ENCODE data around the gene CA4.

The CA4 gene

DNA sequence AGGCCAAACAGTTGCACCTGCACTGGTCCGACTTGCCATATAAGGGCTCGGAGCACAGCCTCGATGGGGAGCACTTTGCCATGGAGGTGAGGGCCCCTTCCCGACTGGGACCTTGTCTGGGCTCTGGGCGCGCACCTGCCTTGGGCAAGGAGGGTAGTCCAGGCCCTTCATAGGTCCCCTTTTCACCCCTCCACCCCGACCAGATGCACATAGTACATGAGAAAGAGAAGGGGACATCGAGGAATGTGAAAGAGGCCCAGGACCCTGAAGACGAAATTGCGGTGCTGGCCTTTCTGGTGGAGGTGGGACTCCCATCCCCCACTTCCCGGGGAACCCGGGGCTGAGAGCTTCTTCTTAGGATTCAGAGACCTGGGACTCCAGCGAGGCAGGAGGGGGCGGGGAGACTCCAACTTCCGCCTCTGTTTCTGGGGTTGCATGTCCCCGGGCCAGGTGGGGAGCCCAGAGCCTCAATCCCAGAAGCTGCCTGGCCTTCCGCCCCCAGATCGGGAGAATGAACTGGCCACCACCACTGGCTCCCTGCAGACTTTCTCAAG lies 7.8 kb downstream of the CA4 start:
- no peaks in the 10 kb centered on the region for H3K27me3 ChIP-seq (ENCODE audit: control insufficient read depth, insufficient read depth, low read length)
- peaks cover 37% of the 10 kb centered on the region for H3K4me1 ChIP-seq (ENCODE audit: control insufficient read depth, insufficient read depth, low read length)
- H3K4me3 ChIP-seq (ENCODE audit: low read depth, low read length): no peak overlapping the region
- H3K36me3 ChIP-seq (ENCODE audit: control insufficient read depth, insufficient read depth, low read length): no peaks in the 10 kb centered on the region
- no peak overlapping the region for H3K9ac ChIP-seq (ENCODE audit: low read depth, low read length)
- no peaks in the 10 kb centered on the region for H3K9me3 ChIP-seq (ENCODE audit: control insufficient read depth, insufficient read depth, low read length)
- no peak overlapping the region for H3K27ac ChIP-seq (ENCODE audit: low read depth, low read length)

DNA sequence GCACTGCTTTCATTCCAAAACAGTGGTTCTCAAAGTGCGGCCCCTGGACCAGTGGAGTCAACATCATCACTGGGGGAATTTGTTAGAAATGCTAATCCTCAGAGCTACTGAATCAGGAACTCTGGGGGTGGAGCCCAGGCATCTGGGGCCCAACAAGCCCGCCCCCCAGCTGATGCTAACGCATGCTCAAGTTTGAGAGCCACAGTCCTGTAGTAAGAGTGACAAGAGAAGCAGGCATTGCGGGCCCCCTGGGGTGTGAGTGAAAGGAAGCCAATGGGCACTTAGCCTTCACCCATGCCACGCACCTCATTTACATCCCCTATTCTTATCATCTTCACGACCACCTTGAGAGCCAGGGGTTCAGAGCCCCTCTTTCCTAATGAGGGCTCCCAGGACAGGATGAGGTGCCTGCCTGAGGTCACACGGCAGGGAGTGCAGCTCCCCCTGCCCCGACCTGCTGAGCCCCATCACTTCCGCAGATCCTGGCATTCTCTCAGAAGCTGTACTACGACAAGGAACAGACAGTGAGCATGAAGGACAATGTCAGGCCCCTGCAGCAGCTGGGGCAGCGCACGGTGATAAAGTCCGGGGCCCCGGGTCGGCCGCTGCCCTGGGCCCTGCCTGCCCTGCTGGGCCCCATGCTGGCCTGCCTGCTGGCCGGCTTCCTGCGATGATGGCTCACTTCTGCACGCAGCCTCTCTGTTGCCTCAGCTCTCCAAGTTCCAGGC lies 9.1 kb downstream of the CA4 start:
- Histone ChIP-seq H3K9me3 (ENCODE audit: control insufficient read depth, insufficient read depth, low read length) (no peaks in the 10 kb centered on the region), H3K9ac (ENCODE audit: low read depth, low read length) (no peak overlapping the region), H3K4me1 (ENCODE audit: control insufficient read depth, insufficient read depth, low read length) (peaks cover 47% of the 10 kb centered on the region), H3K4me3 (ENCODE audit: low read depth, low read length) (peak overlapping the region; percentile 33; the same call in 1 of the 2 replicates), H3K27ac (ENCODE audit: low read depth, low read length) (no peak overlapping the region), H3K27me3 (ENCODE audit: control insufficient read depth, insufficient read depth, low read length) (no peaks in the 10 kb centered on the region), H3K36me3 (ENCODE audit: control insufficient read depth, insufficient read depth, low read length) (no peaks in the 10 kb centered on the region)

DNA sequence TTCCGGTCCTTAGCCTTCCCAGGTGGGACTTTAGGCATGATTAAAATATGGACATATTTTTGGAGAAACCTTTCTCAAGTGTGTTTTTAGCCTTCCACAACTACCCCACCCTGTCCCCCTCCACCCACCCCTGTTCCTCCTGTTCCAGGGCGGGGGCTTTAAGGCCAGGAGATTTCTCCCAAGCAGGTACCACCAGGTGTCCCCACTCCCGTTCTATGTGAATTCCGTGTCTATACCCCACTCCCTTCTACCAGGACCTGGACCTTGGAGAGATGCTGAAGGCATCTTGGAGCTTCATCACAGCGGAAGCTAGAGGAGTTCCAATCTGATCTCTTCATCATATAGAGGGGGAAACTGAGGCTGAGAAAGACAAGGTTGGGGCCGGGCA lies 9.7 kb downstream of the CA4 start:
- no peaks in the 10 kb centered on the region for H3K9me3 ChIP-seq (ENCODE audit: control insufficient read depth, insufficient read depth, low read length)
- H3K4me1 ChIP-seq (ENCODE audit: control insufficient read depth, insufficient read depth, low read length): peaks cover 47% of the 10 kb centered on the region
- no peak overlapping the region for H3K4me3 ChIP-seq (ENCODE audit: low read depth, low read length)
- H3K27ac ChIP-seq (ENCODE audit: low read depth, low read length): no peak overlapping the region
- no peaks in the 10 kb centered on the region for H3K36me3 ChIP-seq (ENCODE audit: control insufficient read depth, insufficient read depth, low read length)
- no peak overlapping the region for H3K9ac ChIP-seq (ENCODE audit: low read depth, low read length)
- H3K27me3 ChIP-seq (ENCODE audit: control insufficient read depth, insufficient read depth, low read length): no peaks in the 10 kb centered on the region

DNA sequence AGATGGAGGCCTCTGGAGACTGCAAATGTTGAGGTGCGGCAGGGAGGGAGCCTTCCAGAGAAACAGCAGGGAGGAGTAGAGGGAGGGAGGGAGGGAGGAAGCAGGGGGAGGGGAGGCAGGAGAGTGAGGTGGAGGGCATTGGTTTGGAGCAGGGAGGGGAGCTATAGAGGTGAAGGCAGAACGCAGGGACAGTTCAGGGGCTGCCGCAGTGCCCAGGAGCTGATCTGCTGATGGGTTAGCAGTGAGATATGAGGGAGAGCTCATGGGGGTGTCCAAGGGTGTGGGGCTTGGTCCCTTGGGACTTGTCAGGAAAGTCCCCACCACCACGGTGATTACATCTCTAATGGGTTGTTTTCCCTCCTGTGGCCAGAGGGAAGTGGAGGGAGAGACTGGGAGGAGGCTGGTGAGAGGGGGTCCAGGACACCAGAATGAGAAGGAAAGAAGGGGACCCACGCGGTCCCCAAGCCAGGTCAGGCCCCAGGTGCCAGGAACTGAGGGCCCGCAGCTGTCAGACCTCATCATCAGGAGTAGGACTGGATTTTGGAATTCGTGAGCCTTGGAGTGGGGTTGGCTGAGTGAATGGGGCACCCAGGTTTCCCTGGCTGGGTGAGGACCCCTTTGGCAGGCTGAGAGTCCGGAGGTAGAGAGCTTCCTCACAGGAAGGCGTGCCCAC lies 11.2 kb downstream of the CA4 start:
- H3K36me3 ChIP-seq (ENCODE audit: control insufficient read depth, insufficient read depth, low read length): no peaks in the 10 kb centered on the region
- no peak overlapping the region for H3K9ac ChIP-seq (ENCODE audit: low read depth, low read length)
- no peak overlapping the region for H3K4me3 ChIP-seq (ENCODE audit: low read depth, low read length)
- no peaks in the 10 kb centered on the region for H3K9me3 ChIP-seq (ENCODE audit: control insufficient read depth, insufficient read depth, low read length)
- no peak overlapping the region for H3K27ac ChIP-seq (ENCODE audit: low read depth, low read length)
- peaks cover 36% of the 10 kb centered on the region for H3K4me1 ChIP-seq (ENCODE audit: control insufficient read depth, insufficient read depth, low read length)
- no peaks in the 10 kb centered on the region for H3K27me3 ChIP-seq (ENCODE audit: control insufficient read depth, insufficient read depth, low read length)

DNA sequence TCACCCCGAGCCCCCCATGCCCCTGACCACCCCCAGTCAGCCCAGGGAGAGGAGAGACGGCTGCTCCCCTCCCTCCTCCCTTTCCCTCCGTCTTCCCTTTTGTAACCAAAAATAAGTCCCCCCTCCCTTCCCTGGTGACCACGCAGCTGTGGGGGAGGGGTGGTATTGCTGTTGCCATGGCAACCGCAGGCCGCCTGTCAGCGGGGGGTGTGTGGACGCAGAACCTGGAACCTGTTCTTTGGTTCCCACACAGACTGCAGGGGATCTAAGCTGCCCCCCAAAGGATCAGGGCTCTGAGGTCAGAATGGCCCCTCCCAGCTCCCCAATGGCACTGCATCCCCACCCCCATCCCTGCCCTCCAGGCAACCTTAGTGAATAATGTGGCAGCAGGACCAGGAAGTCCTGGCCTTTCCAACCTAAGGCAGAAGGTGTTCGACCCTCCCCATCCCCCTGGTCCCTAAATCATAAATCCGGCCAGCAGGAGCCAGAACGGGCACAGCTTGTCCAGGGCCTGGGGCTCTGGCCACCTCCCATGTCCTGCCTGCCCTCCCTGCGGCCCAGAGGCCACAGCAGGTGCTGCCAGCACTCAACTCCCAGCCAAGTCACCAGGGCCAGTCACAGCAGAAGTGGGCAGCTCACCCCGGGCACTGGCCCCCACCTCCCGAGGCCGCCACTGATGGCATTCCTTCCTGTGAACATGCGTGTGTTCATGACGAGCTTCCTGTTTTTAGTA lies 12.0 kb downstream of the CA4 start:
- no peaks in the 10 kb centered on the region for H3K36me3 ChIP-seq (ENCODE audit: control insufficient read depth, insufficient read depth, low read length)
- H3K9ac ChIP-seq (ENCODE audit: low read depth, low read length): no peak overlapping the region
- H3K27me3 ChIP-seq (ENCODE audit: control insufficient read depth, insufficient read depth, low read length): no peaks in the 10 kb centered on the region
- no peaks in the 10 kb centered on the region for H3K9me3 ChIP-seq (ENCODE audit: control insufficient read depth, insufficient read depth, low read length)
- H3K4me3 ChIP-seq (ENCODE audit: low read depth, low read length): no peak overlapping the region; the same call in 1 of the 2 replicates
- no peak overlapping the region for H3K27ac ChIP-seq (ENCODE audit: low read depth, low read length)
- peaks cover 36% of the 10 kb centered on the region for H3K4me1 ChIP-seq (ENCODE audit: control insufficient read depth, insufficient read depth, low read length)

DNA sequence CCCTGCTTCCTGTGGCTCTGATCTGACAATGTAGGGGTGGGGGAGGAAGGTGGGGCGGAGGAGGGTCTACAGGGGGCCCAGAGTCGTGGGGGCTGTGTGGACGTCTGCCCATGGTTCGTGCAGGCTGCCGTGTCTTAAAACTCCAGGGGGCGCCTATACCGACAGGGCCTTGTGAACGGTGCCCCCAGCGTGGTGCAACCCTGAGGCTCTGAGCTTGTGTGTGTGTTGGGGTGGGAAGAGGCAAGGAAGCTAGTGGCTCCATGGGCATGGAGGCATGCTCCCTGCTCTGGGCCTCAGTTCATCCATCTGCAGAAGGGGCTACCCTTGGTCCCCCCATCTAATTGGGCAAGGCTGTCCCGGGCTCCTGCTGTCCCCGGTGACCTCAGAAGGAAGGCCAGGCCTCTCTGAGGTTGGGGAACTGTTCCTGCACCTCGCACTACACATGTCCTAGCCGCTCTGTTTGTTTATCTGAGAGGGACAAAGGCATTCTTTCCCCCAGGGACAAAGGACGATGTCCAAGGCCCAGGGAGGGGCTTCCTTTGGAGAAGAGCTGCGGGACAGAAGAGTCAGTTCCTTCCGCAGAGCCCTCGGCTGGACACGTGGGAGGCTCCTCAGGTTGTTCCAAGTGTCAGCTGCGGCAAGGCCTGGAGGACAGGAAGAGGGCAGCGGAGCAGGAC lies 13.5 kb downstream of the CA4 start:
- H3K27ac ChIP-seq (ENCODE audit: low read depth, low read length): no peak overlapping the region
- no peaks in the 10 kb centered on the region for H3K36me3 ChIP-seq (ENCODE audit: control insufficient read depth, insufficient read depth, low read length)
- no peaks in the 10 kb centered on the region for H3K9me3 ChIP-seq (ENCODE audit: control insufficient read depth, insufficient read depth, low read length)
- H3K9ac ChIP-seq (ENCODE audit: low read depth, low read length): no peak overlapping the region
- no peaks in the 10 kb centered on the region for H3K27me3 ChIP-seq (ENCODE audit: control insufficient read depth, insufficient read depth, low read length)
- peaks cover 36% of the 10 kb centered on the region for H3K4me1 ChIP-seq (ENCODE audit: control insufficient read depth, insufficient read depth, low read length)
- no peak overlapping the region for H3K4me3 ChIP-seq (ENCODE audit: low read depth, low read length)

DNA sequence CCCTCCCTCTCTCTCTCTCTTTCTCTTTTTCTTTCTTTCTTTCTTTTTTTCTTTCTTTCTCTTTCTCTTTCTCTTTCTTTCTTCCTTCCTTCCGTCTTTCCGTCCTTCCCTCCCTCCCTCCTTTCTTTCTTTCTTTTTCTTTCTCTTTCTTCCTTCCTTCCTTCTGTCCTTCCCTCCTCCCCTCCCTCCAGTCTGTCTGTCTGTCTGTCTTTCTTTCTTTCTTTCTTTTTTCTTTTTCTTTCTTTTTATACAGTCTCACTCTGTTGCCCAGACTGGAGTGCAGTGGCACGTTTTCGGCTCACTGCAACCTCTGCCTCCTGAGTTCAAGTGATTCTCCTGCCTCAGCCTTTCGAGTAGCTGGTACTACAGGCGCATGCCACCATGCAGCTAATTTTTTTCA lies 14.4 kb downstream of the CA4 start:
- Histone ChIP-seq H3K27me3 (ENCODE audit: control insufficient read depth, insufficient read depth, low read length) (no peaks in the 10 kb centered on the region), H3K4me1 (ENCODE audit: control insufficient read depth, insufficient read depth, low read length) (peaks cover 30% of the 10 kb centered on the region), H3K27ac (ENCODE audit: low read depth, low read length) (no peak overlapping the region)

DNA sequence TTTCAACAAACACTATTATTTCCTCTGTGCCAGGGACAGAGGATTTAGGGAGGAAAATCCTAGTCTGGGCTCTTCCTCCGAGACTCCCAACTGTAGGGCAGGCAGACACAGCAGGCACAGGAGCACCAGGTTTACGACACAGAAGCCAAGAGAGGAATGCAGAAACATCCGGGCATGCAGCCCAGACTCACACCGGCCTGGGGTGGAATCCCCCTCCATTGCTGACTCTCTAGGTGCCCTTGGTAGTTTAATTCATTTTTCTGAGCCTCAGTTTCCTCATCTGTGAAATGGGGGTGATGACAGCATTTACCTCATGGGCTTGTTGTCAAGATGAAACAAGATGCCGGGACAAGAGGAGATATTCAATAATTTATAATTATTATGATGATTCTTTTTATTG lies 14.9 kb downstream of the CA4 start:
- Histone ChIP-seq H3K27me3 (ENCODE audit: control insufficient read depth, insufficient read depth, low read length) (no peaks in the 10 kb centered on the region), H3K4me3 (ENCODE audit: low read depth, low read length) (no peak overlapping the region), H3K27ac (ENCODE audit: low read depth, low read length) (no peak overlapping the region), H3K9me3 (ENCODE audit: control insufficient read depth, insufficient read depth, low read length) (no peaks in the 10 kb centered on the region), H3K9ac (ENCODE audit: low read depth, low read length) (no peak overlapping the region), H3K4me1 (ENCODE audit: control insufficient read depth, insufficient read depth, low read length) (peaks cover 30% of the 10 kb centered on the region), H3K36me3 (ENCODE audit: control insufficient read depth, insufficient read depth, low read length) (no peaks in the 10 kb centered on the region)

More for the DNA sequence above, 14.4 kb downstream of the CA4 start:
- Histone ChIP-seq H3K4me3 (ENCODE audit: low read depth, low read length) (no peak overlapping the region), H3K36me3 (ENCODE audit: control insufficient read depth, insufficient read depth, low read length) (no peaks in the 10 kb centered on the region), H3K9ac (ENCODE audit: low read depth, low read length) (no peak overlapping the region), H3K9me3 (ENCODE audit: control insufficient read depth, insufficient read depth, low read length) (no peaks in the 10 kb centered on the region)

DNA sequence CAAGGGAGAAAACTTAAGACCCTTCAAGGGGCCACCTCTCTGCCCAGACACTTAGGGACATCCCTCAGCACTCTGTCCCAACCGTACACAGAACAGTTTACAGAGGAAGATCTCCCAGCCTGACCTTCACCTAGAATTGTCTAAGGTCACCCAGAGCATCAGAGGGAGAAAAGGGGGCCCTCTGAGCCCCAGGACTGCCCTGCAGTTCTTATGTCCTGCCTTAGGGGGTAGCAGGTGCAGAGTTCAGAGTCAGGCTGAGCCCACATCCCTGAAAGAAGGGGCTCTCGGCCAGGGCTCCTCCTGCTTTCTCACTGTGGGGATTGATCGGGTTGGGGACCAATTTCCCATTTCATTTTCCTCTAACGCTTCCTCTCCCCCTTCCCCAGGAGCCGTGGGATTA lies 15.4 kb downstream of the CA4 start:
- H3K4me3 ChIP-seq (ENCODE audit: low read depth, low read length): no peak overlapping the region
- H3K27ac ChIP-seq (ENCODE audit: low read depth, low read length): no peak overlapping the region
- no peak overlapping the region for H3K9ac ChIP-seq (ENCODE audit: low read depth, low read length)
- no peaks in the 10 kb centered on the region for H3K36me3 ChIP-seq (ENCODE audit: control insufficient read depth, insufficient read depth, low read length)
- H3K27me3 ChIP-seq (ENCODE audit: control insufficient read depth, insufficient read depth, low read length): no peaks in the 10 kb centered on the region
- peaks cover 30% of the 10 kb centered on the region for H3K4me1 ChIP-seq (ENCODE audit: control insufficient read depth, insufficient read depth, low read length)
- H3K9me3 ChIP-seq (ENCODE audit: control insufficient read depth, insufficient read depth, low read length): no peaks in the 10 kb centered on the region

DNA sequence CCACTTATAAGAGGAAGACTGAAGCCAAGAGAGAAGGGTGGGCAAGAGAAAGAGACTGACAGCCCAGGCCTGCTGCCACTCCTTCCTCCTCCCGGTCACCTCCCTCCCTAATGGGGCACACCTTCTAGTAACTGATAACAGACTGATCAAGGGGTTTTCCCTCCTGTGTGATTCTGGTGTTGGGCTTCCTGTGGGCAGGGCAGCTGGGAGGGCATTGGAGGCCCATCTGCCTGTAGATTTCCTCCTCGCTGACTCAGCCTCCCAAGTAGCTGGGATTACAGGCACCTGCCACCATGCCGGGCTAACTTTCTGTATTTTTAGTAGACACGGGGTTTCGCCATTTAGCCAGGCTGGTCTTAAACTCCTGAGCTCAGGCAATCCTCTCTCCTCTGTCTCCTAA lies 16.2 kb downstream of the CA4 start:
- Histone ChIP-seq H3K27me3 (ENCODE audit: control insufficient read depth, insufficient read depth, low read length) (no peaks in the 10 kb centered on the region), H3K4me3 (ENCODE audit: low read depth, low read length) (no peak overlapping the region), H3K9me3 (ENCODE audit: control insufficient read depth, insufficient read depth, low read length) (no peaks in the 10 kb centered on the region), H3K36me3 (ENCODE audit: control insufficient read depth, insufficient read depth, low read length) (no peaks in the 10 kb centered on the region), H3K27ac (ENCODE audit: low read depth, low read length) (no peak overlapping the region), H3K9ac (ENCODE audit: low read depth, low read length) (no peak overlapping the region), H3K4me1 (ENCODE audit: control insufficient read depth, insufficient read depth, low read length) (peaks cover 27% of the 10 kb centered on the region)
